Activated B cell treated with CpG ODN at 0.5 μM for 24 hours (primary cell): ENCODE data around the gene SOX18. TPM values are rescaled to one million over a fixed set of nuclear protein-coding genes. Genes with fewer than 3 reads are reported as not detected.

ENCODE experiments used
- ATAC-seq: fragments of 200-7000 bp; cut with Tn5 transposase; one replicate; pipeline ENCODE4 v1.10.0; 2021; ENCODE audit warnings: low read depth, mild to moderate bottlenecking, moderate library complexity
- CTCF ChIA-PET: fragments of 350-600 bp; sonication (Branson Sonifier 250); formaldehyde crosslinking; loops from one replicate; lab custom pipeline; 2021; ENCODE audit warnings: antibody characterized with exemption; lab: Charles Lee
- POLR2A ChIA-PET: fragments of 350-600 bp; sonication (Branson Sonifier 250); formaldehyde crosslinking; loops from one replicate; lab custom pipeline; 2021; ENCODE audit warnings: antibody characterized with exemption; lab: Charles Lee
- DNase-seq: peaks from one replicate; pipeline ENCODE4 v3.0.0; 2022
- H3K27ac Mint-ChIP-seq: one replicate; pipeline ENCODE4 v1.8.0; 2020; ENCODE audit warnings: mixed read lengths
- H3K27me3 Mint-ChIP-seq: one replicate; pipeline ENCODE4 v1.8.0; 2021; ENCODE audit warnings: mixed read lengths
- H3K36me3 Mint-ChIP-seq: one replicate; pipeline ENCODE4 v1.8.0; 2021; ENCODE audit warnings: low read depth, mixed read lengths
- H3K4me1 Mint-ChIP-seq: one replicate; pipeline ENCODE4 v1.8.0; 2021; ENCODE audit warnings: mixed read lengths
- H3K4me3 Mint-ChIP-seq: one replicate; pipeline ENCODE4 v1.8.0; 2020; ENCODE audit warnings: mild to moderate bottlenecking, mixed read lengths
- H3K9me3 Mint-ChIP-seq: one replicate; pipeline ENCODE4 v1.8.0; 2020; ENCODE audit warnings: mixed read lengths
- intact Hi-C: fragments of 100-400 bp; cut with micrococcal nuclease; formaldehyde crosslinking; loops from one replicate; pipeline ENCODE4 v1.15.1; 2024
- total RNA-seq: library from RNA; stranded (reverse); gene quantifications from 2 replicates; pipeline ENCODE4 v1.2.3, GENCODE V29; 2022
- TF ChIP-seq, protein P1 (sequence below): fragments of 200-600 bp; IDR thresholded peaks from one replicate; pipeline ENCODE4 v1.8.0; 2022; ENCODE audit warnings: antibody characterized with exemption, mild to moderate bottlenecking

Gene SOX18
- total RNA-seq, 1 donor from 2014 or later, result not detected

- ChIA-PET CTCF (no interaction called here), POLR2A (interaction anchor here (0.6 kb wide), 1 partner anchor 18 kb away, joined by 5 read pairs; no protein-coding TSS in a partner anchor)
- Mint-ChIP-seq H3K9me3 (no peaks in the 10 kb centered on the region), H3K4me1 (peaks cover 6% of the 10 kb centered on the region), H3K36me3 (peaks cover 84% of the 10 kb centered on the region), H3K4me3 (no peak overlapping the region), H3K27ac (no peak overlapping the region), H3K27me3 (no peaks in the 10 kb centered on the region)
- intact Hi-C loops, result no loop called here
- ATAC-seq (no peak), DNase-seq (no peak)
- TF ChIP-seq, protein P1, sequence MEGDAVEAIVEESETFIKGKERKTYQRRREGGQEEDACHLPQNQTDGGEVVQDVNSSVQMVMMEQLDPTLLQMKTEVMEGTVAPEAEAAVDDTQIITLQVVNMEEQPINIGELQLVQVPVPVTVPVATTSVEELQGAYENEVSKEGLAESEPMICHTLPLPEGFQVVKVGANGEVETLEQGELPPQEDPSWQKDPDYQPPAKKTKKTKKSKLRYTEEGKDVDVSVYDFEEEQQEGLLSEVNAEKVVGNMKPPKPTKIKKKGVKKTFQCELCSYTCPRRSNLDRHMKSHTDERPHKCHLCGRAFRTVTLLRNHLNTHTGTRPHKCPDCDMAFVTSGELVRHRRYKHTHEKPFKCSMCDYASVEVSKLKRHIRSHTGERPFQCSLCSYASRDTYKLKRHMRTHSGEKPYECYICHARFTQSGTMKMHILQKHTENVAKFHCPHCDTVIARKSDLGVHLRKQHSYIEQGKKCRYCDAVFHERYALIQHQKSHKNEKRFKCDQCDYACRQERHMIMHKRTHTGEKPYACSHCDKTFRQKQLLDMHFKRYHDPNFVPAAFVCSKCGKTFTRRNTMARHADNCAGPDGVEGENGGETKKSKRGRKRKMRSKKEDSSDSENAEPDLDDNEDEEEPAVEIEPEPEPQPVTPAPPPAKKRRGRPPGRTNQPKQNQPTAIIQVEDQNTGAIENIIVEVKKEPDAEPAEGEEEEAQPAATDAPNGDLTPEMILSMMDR, result no peak
Measured at GRCh38 chr20:64003960-64004725, 45.3 kb downstream of the SOX18 start.

DNA sequence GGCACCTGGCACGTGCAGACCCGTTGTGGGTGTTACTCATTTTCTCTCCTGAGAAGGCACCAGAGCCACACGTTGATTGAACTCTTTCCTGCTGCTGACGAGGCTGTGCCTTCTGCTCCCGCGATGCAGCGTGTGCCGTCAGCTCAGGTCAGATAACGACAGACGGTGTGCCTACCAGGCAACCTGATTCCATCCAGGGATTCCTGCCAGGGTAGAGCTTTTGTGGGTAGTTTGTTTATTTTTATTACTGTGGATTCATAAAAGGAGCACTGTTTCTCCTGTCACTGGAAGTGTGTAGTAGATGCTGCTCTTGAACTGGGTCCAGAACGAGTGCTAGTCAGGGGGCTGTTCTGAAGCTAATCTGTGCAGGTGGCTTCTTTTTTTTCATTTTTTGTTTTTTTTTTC, 47.8 kb downstream of the SOX18 start:
- ChIA-PET POLR2A (no interaction called here), CTCF (no interaction called here)
- TF ChIP-seq, protein P1, result no peak
- ATAC-seq (no peak), DNase-seq (no peak)
- peaks cover 87% of the 10 kb centered on the region for H3K36me3 Mint-ChIP-seq
- no peak overlapping the region for H3K4me3 Mint-ChIP-seq
- intact Hi-C loops, result no loop called here
- no peak overlapping the region for H3K27ac Mint-ChIP-seq
- H3K27me3 Mint-ChIP-seq, result no peaks in the 10 kb centered on the region
- H3K9me3 Mint-ChIP-seq, result no peaks in the 10 kb centered on the region
- H3K4me1 Mint-ChIP-seq, result peaks cover 6% of the 10 kb centered on the region

- no peak overlapping the region for H3K27ac Mint-ChIP-seq
- H3K36me3 Mint-ChIP-seq, result peaks cover 87% of the 10 kb centered on the region
- CTCF ChIA-PET, result no interaction called here
- POLR2A ChIA-PET, result no interaction called here
- DNase-seq (no peak), ATAC-seq (no peak)
- peaks cover 6% of the 10 kb centered on the region for H3K4me1 Mint-ChIP-seq
- H3K4me3 Mint-ChIP-seq, result no peak overlapping the region
- TF ChIP-seq, protein P1, result no peak
- H3K27me3 Mint-ChIP-seq, result no peaks in the 10 kb centered on the region
- intact Hi-C loops, result no loop called here
- no peaks in the 10 kb centered on the region for H3K9me3 Mint-ChIP-seq
Measured at GRCh38 chr20:64000906-64001305, 48.5 kb downstream of the SOX18 start.

Other genes starting within 250 kb of the SOX18 start
- 0.46 and 0.49 TPM in 2 replicates for gene ZBTB46, start 218.4 kb downstream of the SOX18 start, total RNA-seq
- not detected in 2 replicates for gene ABHD16B, start 188.1 kb downstream of the SOX18 start, total RNA-seq
- gene TPD52L2, start 184.4 kb downstream of the SOX18 start, total RNA-seq, result 36.7 and 38.8 TPM in 2 replicates
- gene DNAJC5, start 154.5 kb downstream of the SOX18 start, total RNA-seq, result 27.5 and 28.6 TPM in 2 replicates
- 43.6 and 49.7 TPM in 2 replicates for gene UCKL1, start 93.2 kb downstream of the SOX18 start, total RNA-seq
- 10.2 and 12.0 TPM in 2 replicates for gene ZNF512B, start 79.7 kb downstream of the SOX18 start, total RNA-seq
- 6.8 and 9.0 TPM in 2 replicates for gene SAMD10, start 70.0 kb downstream of the SOX18 start, total RNA-seq
- gene PRPF6, start 68.5 kb downstream of the SOX18 start, total RNA-seq, result 75.7 and 75.8 TPM in 2 replicates
- 1.6 and 2.2 TPM in 2 replicates for gene C20orf204, start 13.5 kb downstream of the SOX18 start, total RNA-seq
- 20.3 and 20.7 TPM in 2 replicates for gene TCEA2, start 13.6 kb upstream of the SOX18 start, total RNA-seq
- 45.0 and 53.4 TPM in 2 replicates for gene RGS19, start 29.9 kb upstream of the SOX18 start, total RNA-seq
- 1.3 and 1.4 TPM in 2 replicates for gene OPRL1, start 30.4 kb upstream of the SOX18 start, total RNA-seq
- gene LKAAEAR1, start 34.8 kb upstream of the SOX18 start, total RNA-seq, result 0.31 TPM in 1 of 2 replicates, not detected in the other
- not detected in 2 replicates for gene NPBWR2, start 57.9 kb upstream of the SOX18 start, total RNA-seq
- 1.2 and 3.3 TPM in 2 replicates for gene MYT1, start 114.8 kb upstream of the SOX18 start, total RNA-seq
- gene PCMTD2, start 206.1 kb upstream of the SOX18 start, total RNA-seq, result 46.7 and 53.4 TPM in 2 replicates